ENCODE data around the gene RUVBL1.

The RUVBL1 gene

GRCh38 chr3:128133273-128133883 is 9.8 kb upstream of the RUVBL1 start:
- DNase-seq (ENCODE audit: low read depth in 2 of 2): peak in 1 of 2 donors; percentile 9

- DNase-seq (ENCODE audit: low read depth in 2 of 2): no peak
Measured at GRCh38 chr3:128131897-128132646, 8.5 kb upstream of the RUVBL1 start.

GRCh38 chr3:128128251-128128650 is 4.6 kb upstream of the RUVBL1 start:
- DNase-seq (ENCODE audit: low read depth in 2 of 2): no peak

- DNase-seq (ENCODE audit: low read depth in 2 of 2): no peak
Measured at GRCh38 chr3:128127236-128127635, 3.6 kb upstream of the RUVBL1 start.

- DNase-seq (ENCODE audit: low read depth in 2 of 2): no peak
Measured at GRCh38 chr3:128123156-128123537, 465 bp downstream of the RUVBL1 start.

- no peak for DNase-seq (ENCODE audit: low read depth in 2 of 2)
Measured at GRCh38 chr3:128122013-128122412, 1.6 kb downstream of the RUVBL1 start.

GRCh38 chr3:128113817-128114794 is 9.5 kb downstream of the RUVBL1 start:
- DNase-seq (ENCODE audit: low read depth in 2 of 2): no peak

- DNase-seq (ENCODE audit: low read depth in 2 of 2): peak in 1 of 2 donors; percentile 5
Measured at GRCh38 chr3:128112357-128112968, 11.1 kb downstream of the RUVBL1 start.

- DNase-seq (ENCODE audit: low read depth in 2 of 2): no peak
Measured at GRCh38 chr3:128111147-128111546, 12.5 kb downstream of the RUVBL1 start.

- DNase-seq (ENCODE audit: low read depth in 2 of 2): no peak
Measured at GRCh38 chr3:128107834-128108233, 15.8 kb downstream of the RUVBL1 start.

- DNase-seq (ENCODE audit: low read depth in 2 of 2): no peak
Measured at GRCh38 chr3:128103136-128103676, 20.4 kb downstream of the RUVBL1 start.

GRCh38 chr3:128100638-128101037 is 23.0 kb downstream of the RUVBL1 start:
- DNase-seq (ENCODE audit: low read depth in 2 of 2): no peak

GRCh38 chr3:128100161-128100560 is 23.5 kb downstream of the RUVBL1 start:
- no peak for DNase-seq (ENCODE audit: low read depth in 2 of 2)

- DNase-seq (ENCODE audit: low read depth in 2 of 2): no peak
Measured at GRCh38 chr3:128098234-128098633, 25.4 kb downstream of the RUVBL1 start.

GRCh38 chr3:128095222-128095703 is 28.3 kb downstream of the RUVBL1 start:
- peak; percentile 43 to 56 for DNase-seq (ENCODE audit: low read depth in 2 of 2)

GRCh38 chr3:128094295-128095151 is 29.1 kb downstream of the RUVBL1 start:
- DNase-seq (ENCODE audit: low read depth in 2 of 2): no peak

GRCh38 chr3:128091586-128091985 is 32.0 kb downstream of the RUVBL1 start:
- DNase-seq (ENCODE audit: low read depth in 2 of 2): no peak

GRCh38 chr3:128089135-128089534 is 34.5 kb downstream of the RUVBL1 start:
- DNase-seq (ENCODE audit: low read depth in 2 of 2): no peak

GRCh38 chr3:128084675-128085021 is 39.0 kb downstream of the RUVBL1 start:
- no peak for DNase-seq (ENCODE audit: low read depth in 2 of 2)

GRCh38 chr3:128083980-128084674 is 39.5 kb downstream of the RUVBL1 start:
- no peak for DNase-seq (ENCODE audit: low read depth in 2 of 2)
